ENCODE data around the gene ST3GAL4.
"Not testable (repeated sequence)": the region's sequence is repeated elsewhere in the genome, so short reads cannot be mapped to it uniquely, and the experiment has no call there.

Gene ST3GAL4

GRCh38 chr11:126345759-126346585, 9.5 kb upstream of the ST3GAL4 start:
- peak; percentile 64 for DNase-seq (ENCODE audit: low read depth)
- no peak for TF ChIP-seq CTCF (IDR thresholded peaks at IDR 0.05; ENCODE audit: control insufficient read depth, insufficient read depth, low read depth, low read length, missing control alignments)
- H3K4me3 ChIP-seq (ENCODE audit: control insufficient read depth, low read depth, low read length) = no peak overlapping the region

- DNase-seq (ENCODE audit: low read depth) = no peak
- no peak for TF ChIP-seq CTCF (IDR thresholded peaks at IDR 0.05; ENCODE audit: control insufficient read depth, insufficient read depth, low read depth, low read length, missing control alignments)
- no peak overlapping the region for H3K4me3 ChIP-seq (ENCODE audit: control insufficient read depth, low read depth, low read length)
Measured at GRCh38 chr11:126346586-126346940, 8.9 kb upstream of the ST3GAL4 start.

- H3K4me3 ChIP-seq (ENCODE audit: control insufficient read depth, low read depth, low read length); DNase-seq (ENCODE audit: low read depth): not testable (repeated sequence)
Measured at GRCh38 chr11:126346946-126347345, 8.5 kb upstream of the ST3GAL4 start.

GRCh38 chr11:126347751-126348668, 7.5 kb upstream of the ST3GAL4 start:
- H3K4me3 ChIP-seq (ENCODE audit: control insufficient read depth, low read depth, low read length) = no peak overlapping the region
- TF ChIP-seq CTCF (IDR thresholded peaks at IDR 0.05; ENCODE audit: control insufficient read depth, insufficient read depth, low read depth, low read length, missing control alignments) = no peak
- no peak for DNase-seq (ENCODE audit: low read depth)

- H3K4me3 ChIP-seq (ENCODE audit: control insufficient read depth, low read depth, low read length) = no peak overlapping the region
- no peak for TF ChIP-seq CTCF (IDR thresholded peaks at IDR 0.05; ENCODE audit: control insufficient read depth, insufficient read depth, low read depth, low read length, missing control alignments)
- DNase-seq (ENCODE audit: low read depth) = no peak
Measured at GRCh38 chr11:126348806-126349582, 6.5 kb upstream of the ST3GAL4 start.

GRCh38 chr11:126350836-126351235, 4.7 kb upstream of the ST3GAL4 start:
- no peak overlapping the region for H3K4me3 ChIP-seq (ENCODE audit: control insufficient read depth, low read depth, low read length)
- no peak for TF ChIP-seq CTCF (IDR thresholded peaks at IDR 0.05; ENCODE audit: control insufficient read depth, insufficient read depth, low read depth, low read length, missing control alignments)
- DNase-seq (ENCODE audit: low read depth) = no peak
